Natural killer cell (primary cell): ENCODE data around the gene TIGD3. TPM values are rescaled to one million over a fixed set of nuclear protein-coding genes. Genes with fewer than 3 reads are reported as not detected.

Experiments
- ATAC-seq, 3 donors: fragments of 150-1000 bp in 2 of 3; fragments of 200-7000 bp in 1 of 3; cut with Tn5 transposase; 1 replicate in 1 of 3; 2 replicates in 2 of 3; pipeline ENCODE4 v1.10.0; 2021; ENCODE audit warnings: mild to moderate bottlenecking in 2 of 3, moderate library complexity in 2 of 3
- DNase-seq, 2 donors: peaks; one replicate each; pipeline versions ENCODE4 v3.0.0 to v3.0.0-alpha.2; 2013 to 2021; ENCODE audit warnings: mixed read lengths in 1 of 2
- H3K27ac ChIP-seq: one replicate; pipeline ENCODE4 v1.5.1; 2013; ENCODE audit warnings: mild to moderate bottlenecking, low read length
- H3K27me3 ChIP-seq: one replicate; pipeline ENCODE4 v1.6.1; 2013; ENCODE audit warnings: low read length; ENCODE audit not compliant: control insufficient read depth, insufficient read depth
- H3K36me3 ChIP-seq: one replicate; pipeline ENCODE4 v1.6.1; 2013; ENCODE audit warnings: low read length; ENCODE audit not compliant: control insufficient read depth, insufficient read depth
- H3K4me1 ChIP-seq: one replicate; pipeline ENCODE4 v1.6.1; 2013; ENCODE audit warnings: low read length; ENCODE audit not compliant: control insufficient read depth, insufficient read depth
- H3K4me3 ChIP-seq: one replicate; pipeline ENCODE4 v1.5.1; 2013; ENCODE audit warnings: low read length
- H3K9me3 ChIP-seq: one replicate; pipeline ENCODE4 v1.6.1; 2013; ENCODE audit warnings: low read length; ENCODE audit not compliant: control insufficient read depth, insufficient read depth
- H3K27ac Mint-ChIP-seq, 2 donors: one replicate each; pipeline ENCODE4 v1.8.0; 2022; ENCODE audit warnings: mild to moderate bottlenecking in 2 of 2, mixed read lengths in 2 of 2, moderate library complexity in 1 of 2
- H3K27me3 Mint-ChIP-seq, 2 donors: one replicate each; pipeline ENCODE4 v1.8.0; 2022; ENCODE audit warnings: low read depth in 2 of 2, mixed read lengths in 2 of 2
- H3K36me3 Mint-ChIP-seq: one replicate; pipeline ENCODE4 v1.8.0; 2022; ENCODE audit warnings: mixed read lengths
- H3K4me1 Mint-ChIP-seq, 2 donors: one replicate each; pipeline ENCODE4 v1.8.0; 2022; ENCODE audit warnings: mixed read lengths in 2 of 2
- H3K4me3 Mint-ChIP-seq: one replicate; pipeline ENCODE4 v1.8.0; 2022; ENCODE audit warnings: mild to moderate bottlenecking, moderate library complexity, mixed read lengths
- H3K9me3 Mint-ChIP-seq, 2 donors: one replicate each; pipeline ENCODE4 v1.8.0; 2022; ENCODE audit warnings: mixed read lengths in 2 of 2
- WGBS: methylation state at CpG from one replicate; pipeline ENCODE4 v1.1.7; 2013; ENCODE audit warnings: missing lambda C conversion rate; ENCODE audit not compliant: insufficient coverage; 5-methylcytosine and 5-hydroxymethylcytosine counted together
- intact Hi-C: fragments of 100-400 bp; cut with micrococcal nuclease; formaldehyde crosslinking; loops from one replicate; pipeline ENCODE4 v1.14.2; 2022
- total RNA-seq, 4 donors: library from RNA; stranded (reverse); fragments of 120-200 nt in 1 of 4; gene quantifications; one replicate each; pipeline versions ENCODE4 v1.2.3 to v1.2.4, GENCODE V29; 2013 to 2022
- TF ChIP-seq, protein P1 (sequence below): fragments of 200-600 bp; IDR thresholded peaks from one replicate; pipeline ENCODE4 v1.8.0; 2022; ENCODE audit warnings: antibody characterized with exemption

Gene TIGD3
- total RNA-seq, 3 donors from 2014 or later (not counting 1 experiment from before 2014, with no cell fraction given), result 0.70 to 2.2 (median 1.2) TPM

DNA sequence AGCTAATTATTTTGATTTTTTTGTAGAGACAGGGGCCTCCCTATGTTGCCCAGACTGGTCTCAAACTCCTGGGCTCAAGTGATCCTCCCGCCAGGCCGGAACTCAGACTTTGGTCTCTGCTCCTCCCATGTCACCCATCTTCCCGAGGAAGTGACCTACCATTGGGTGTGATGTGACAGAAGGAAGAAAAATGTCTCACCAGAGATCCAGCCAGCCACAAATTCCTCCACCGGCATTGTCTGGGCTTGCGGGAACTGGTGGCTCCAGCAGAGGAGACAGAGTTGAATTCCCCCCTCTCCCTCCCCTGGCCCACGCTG, 27.1 kb downstream of the TIGD3 start:
- Mint-ChIP-seq H3K27ac (peak overlapping the region; percentile 99), H3K9me3 (no peaks in the 10 kb centered on the region), H3K4me1 (peaks cover 39 to 50% of the 10 kb centered on the region in 2 donors), H3K4me3 (peak overlapping the region; percentile 89), H3K36me3 (no peaks in the 10 kb centered on the region), H3K27me3 (no peaks in the 10 kb centered on the region)
- Histone ChIP-seq H3K9me3 (no peaks in the 10 kb centered on the region), H3K36me3 (peaks cover 2% of the 10 kb centered on the region), H3K27ac (peak overlapping the region; percentile 92), H3K4me3 (peak overlapping the region; percentile 51), H3K4me1 (peaks cover 75% of the 10 kb centered on the region), H3K27me3 (no peaks in the 10 kb centered on the region)
- WGBS, result 4% methylated on average over 5 of the region's 6 CpGs
- intact Hi-C loops, result loop anchor here (1.0 kb wide), 4 partner anchors 35 to 129 kb away; no protein-coding TSS in a partner anchor
- TF ChIP-seq, protein P1, sequence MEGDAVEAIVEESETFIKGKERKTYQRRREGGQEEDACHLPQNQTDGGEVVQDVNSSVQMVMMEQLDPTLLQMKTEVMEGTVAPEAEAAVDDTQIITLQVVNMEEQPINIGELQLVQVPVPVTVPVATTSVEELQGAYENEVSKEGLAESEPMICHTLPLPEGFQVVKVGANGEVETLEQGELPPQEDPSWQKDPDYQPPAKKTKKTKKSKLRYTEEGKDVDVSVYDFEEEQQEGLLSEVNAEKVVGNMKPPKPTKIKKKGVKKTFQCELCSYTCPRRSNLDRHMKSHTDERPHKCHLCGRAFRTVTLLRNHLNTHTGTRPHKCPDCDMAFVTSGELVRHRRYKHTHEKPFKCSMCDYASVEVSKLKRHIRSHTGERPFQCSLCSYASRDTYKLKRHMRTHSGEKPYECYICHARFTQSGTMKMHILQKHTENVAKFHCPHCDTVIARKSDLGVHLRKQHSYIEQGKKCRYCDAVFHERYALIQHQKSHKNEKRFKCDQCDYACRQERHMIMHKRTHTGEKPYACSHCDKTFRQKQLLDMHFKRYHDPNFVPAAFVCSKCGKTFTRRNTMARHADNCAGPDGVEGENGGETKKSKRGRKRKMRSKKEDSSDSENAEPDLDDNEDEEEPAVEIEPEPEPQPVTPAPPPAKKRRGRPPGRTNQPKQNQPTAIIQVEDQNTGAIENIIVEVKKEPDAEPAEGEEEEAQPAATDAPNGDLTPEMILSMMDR, result no peak
- DNase-seq, result no peak
- no peak for ATAC-seq

DNA sequence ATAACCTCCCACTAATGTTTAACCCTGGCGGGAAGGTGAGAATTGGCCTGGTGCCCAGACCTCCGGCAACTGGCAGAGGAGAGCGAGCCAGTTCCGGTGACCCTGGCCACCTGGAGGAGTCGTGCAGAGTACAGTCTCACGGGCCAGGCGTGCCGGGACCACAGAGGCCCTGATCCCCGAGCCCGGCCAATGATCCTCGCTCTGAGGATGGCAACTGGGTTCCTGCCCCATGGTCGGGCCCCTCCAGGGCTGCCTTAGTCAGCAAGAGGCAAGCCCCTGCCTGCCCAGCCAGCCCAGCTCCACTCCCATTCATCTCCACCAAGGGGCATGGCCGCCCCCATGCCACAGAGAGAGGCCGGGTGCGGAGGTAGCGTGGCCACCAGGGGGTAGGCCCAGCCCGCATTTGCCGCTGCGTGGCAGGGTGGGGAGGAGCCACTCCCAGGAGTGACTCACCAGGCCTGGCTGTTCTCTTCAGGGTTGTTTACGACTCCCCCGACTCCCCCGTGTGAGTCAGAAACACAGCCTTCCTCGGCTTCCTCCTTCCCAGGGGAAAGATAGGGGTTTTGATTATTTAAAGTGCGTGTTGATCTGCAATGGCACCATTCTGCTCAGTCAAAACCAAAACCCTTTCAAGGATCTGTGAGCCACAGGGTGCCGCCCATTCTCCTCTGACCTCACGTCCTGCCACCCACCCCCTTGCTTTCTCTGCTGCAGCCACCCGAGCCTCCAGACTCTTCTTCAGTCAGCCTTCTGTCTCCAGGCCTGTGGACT, 27.7 kb downstream of the TIGD3 start, which contains the start of gene SLC25A45:
TSS of gene SLC25A45 (minus strand) at position 614 of the 771 bp plus-strand sequence. CDS start 695 bp downstream, outside the sequence.
- Histone ChIP-seq H3K27ac (peak within 1 kb of the TSS; percentile 92), H3K4me3 (peak within 1 kb of the TSS; percentile 51), H3K9me3 (no peaks in the 10 kb centered on the region), H3K4me1 (peaks cover 81% of the 10 kb centered on the region), H3K27me3 (no peaks in the 10 kb centered on the region), H3K36me3 (peaks cover 2% of the 10 kb centered on the region)
- Mint-ChIP-seq H3K27me3 (no peaks in the 10 kb centered on the region), H3K27ac (peak within 1 kb of the TSS; percentile 99), H3K4me1 (peaks cover 39 to 56% of the 10 kb centered on the region in 2 donors), H3K4me3 (peak within 1 kb of the TSS; percentile 89), H3K36me3 (no peaks in the 10 kb centered on the region), H3K9me3 (no peaks in the 10 kb centered on the region)
- under 1% methylated on average over 26 of the region's 27 CpGs for WGBS
- DNase-seq (peak; percentile 90 to 94), ATAC-seq (peak; percentile 75 to 89 (median 79))
- intact Hi-C loops, result loop anchor here (1.0 kb wide), 4 partner anchors 34 to 128 kb away; no protein-coding TSS in a partner anchor
- TF ChIP-seq, protein P1, result peak; percentile 83

DNA sequence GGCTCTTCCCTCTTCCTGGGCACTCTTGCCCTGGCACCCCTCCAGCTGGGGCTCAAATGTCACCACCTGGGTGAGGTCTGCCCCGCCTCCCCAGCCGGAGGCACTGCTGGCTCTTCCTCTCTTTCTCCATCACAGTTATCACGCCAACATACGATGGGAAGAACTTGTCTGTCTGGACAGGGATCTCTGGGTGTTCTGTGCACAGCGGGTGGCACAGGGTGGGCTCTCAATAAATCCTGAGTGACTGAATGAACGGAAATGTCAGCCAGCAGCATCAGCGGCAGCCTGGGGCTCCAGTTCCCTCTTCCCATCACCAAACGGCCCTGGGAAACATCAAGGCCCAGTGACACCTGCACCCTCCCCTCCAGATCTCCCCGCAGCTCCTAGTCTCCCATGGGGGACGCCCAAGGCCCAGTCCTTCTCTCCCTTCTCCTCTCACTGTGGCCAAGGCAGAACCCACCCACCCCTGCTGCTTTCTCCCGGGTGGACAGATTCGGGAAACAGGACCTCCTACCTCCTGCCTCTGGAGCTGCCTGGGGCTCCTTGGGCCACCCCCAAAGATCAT, 28.3 kb downstream of the TIGD3 start:
- Histone ChIP-seq H3K9me3 (no peaks in the 10 kb centered on the region), H3K27ac (peak overlapping the region; percentile 92), H3K4me3 (peak overlapping the region; percentile 51), H3K4me1 (peaks cover 82% of the 10 kb centered on the region), H3K36me3 (no peaks in the 10 kb centered on the region), H3K27me3 (no peaks in the 10 kb centered on the region)
- 21% methylated on average over 12 of the region's 12 CpGs for WGBS
- Mint-ChIP-seq H3K9me3 (no peaks in the 10 kb centered on the region), H3K27me3 (no peaks in the 10 kb centered on the region), H3K4me3 (peak overlapping the region; percentile 89), H3K27ac (peak overlapping the region; percentile 99), H3K4me1 (peaks cover 39 to 60% of the 10 kb centered on the region in 2 donors), H3K36me3 (no peaks in the 10 kb centered on the region)
- ATAC-seq (no peak), DNase-seq (no peak)
- TF ChIP-seq, protein P1, result no peak
- intact Hi-C loops, result loop anchor here (1.0 kb wide), 4 partner anchors 33 to 127 kb away; no protein-coding TSS in a partner anchor
